Stimulated activated naive CD4-positive, alpha-beta T cell (primary cell): ENCODE results near the gene CDH12.

Experiments
- DNase-seq, 6 experiments: peaks; one replicate each; lab custom pipeline; 2025; lab: John Stamatoyannopoulos, UW

Gene CDH12

GRCh38 chr5:22764736-22765135 is 88.4 kb downstream of the CDH12 start:
- no peak for DNase-seq

GRCh38 chr5:22757776-22758175 is 95.4 kb downstream of the CDH12 start:
- no peak for DNase-seq

- no peak for DNase-seq
These were observed 99.0 kb downstream of the CDH12 start for GRCh38 chr5:22754155-22754554.

- no peak for DNase-seq
These were observed 101.6 kb downstream of the CDH12 start for GRCh38 chr5:22751536-22751935.

DNA sequence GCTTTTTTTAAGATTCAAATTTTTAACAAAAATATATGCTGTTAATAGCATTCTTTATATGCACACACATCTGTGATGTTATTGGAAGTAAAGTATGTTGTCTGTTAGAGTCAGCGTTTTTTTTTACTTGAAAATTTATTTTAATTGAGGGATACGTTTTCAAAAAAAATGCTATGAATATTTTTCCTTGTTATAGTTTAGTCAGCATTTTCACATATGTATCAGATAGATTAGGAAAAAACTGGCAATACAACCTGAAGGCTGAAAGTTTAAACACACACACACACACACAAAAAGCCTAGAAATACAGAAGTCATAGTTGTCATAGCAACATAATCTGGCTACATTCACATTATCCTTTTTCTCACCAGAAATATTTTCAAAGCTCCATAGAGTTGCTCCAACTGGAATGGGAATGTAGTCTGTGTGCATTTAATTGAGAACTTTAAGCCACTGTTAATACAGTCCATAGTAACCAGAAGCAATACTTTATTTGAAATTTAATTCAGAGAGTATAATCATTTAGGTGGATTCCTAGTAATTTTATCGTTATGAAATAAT is 116.6 kb downstream of the CDH12 start:
- no peak for DNase-seq

DNA sequence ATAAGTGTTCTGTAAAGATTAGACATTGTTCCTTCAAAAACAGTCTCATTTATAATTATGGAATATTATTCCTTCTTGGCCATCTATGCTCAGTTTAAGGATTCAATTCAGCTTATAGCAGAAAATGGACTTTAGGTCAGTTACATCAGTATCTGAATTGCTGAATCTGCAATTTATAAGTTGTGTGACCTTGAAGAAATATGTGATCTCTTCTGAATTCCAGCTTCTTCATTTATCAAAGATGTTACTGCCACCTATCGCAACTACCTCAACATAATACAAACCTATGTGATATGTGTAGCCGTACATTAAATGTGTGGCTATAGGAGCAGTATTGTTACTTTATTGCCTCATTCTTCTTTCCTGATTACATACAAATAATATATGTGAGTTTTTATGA is 118.2 kb downstream of the CDH12 start:
- no peak for DNase-seq

- DNase-seq: no peak
These were observed 124.5 kb downstream of the CDH12 start for GRCh38 chr5:22728610-22729009.

GRCh38 chr5:22722491-22722890 is 130.7 kb downstream of the CDH12 start:
- DNase-seq: no peak

DNA sequence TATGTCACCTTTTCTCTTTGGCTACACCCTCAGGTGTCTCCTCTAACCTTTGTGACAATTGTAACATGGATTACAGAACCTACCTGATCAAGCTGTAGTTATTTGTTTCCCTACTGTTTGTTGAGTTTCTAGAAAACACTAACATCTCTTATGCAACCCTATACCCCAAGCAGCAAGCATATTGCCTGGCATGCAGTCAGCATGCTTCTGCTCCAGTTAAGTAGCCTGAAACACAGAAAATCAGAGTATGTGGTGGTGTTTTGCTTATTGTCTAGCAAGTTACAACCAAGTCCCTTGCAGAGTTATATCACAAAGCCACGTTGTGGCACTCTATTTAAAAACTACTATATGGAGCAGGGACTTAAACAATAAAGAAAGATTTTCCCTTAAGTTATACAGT is 131.1 kb downstream of the CDH12 start:
- no peak for DNase-seq

DNA sequence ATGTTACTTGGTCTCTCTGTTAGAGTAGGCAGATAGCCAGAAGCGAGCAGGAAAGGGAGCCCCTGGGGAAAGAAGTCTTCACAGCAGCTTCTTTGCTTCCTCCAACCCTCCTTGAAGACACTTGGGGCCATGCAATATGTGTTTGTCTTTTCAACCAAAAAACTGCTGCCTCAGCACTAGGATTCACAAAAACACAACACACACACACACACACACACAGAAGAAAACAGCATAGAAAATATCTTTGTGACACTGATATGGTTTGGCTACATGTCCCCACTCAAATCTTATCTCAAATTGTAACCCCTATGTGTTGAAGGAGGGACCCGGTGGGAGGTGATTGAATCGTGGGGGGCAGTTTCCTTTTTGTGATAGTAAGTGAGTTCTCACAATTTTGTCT is 133.3 kb downstream of the CDH12 start:
- DNase-seq: no peak

DNA sequence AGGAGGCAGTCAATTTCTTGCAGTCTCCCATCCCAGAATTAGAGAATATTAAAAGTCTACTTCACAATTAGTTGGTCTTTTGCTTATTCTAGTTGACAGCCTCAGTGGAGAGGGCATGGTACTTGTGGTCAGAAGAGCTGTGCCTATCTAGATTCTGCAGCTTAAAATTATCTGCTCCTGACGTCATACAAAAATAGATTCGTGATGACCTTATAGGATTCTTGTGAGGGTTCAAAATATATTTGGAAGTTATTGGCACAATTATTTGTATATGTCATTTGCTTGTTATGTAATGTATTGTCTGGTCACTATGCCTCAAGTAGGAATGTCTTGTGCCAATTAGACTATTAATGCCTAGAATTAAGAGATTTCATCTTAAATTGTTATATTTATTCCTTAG is 142.5 kb downstream of the CDH12 start:
- no peak for DNase-seq

DNA sequence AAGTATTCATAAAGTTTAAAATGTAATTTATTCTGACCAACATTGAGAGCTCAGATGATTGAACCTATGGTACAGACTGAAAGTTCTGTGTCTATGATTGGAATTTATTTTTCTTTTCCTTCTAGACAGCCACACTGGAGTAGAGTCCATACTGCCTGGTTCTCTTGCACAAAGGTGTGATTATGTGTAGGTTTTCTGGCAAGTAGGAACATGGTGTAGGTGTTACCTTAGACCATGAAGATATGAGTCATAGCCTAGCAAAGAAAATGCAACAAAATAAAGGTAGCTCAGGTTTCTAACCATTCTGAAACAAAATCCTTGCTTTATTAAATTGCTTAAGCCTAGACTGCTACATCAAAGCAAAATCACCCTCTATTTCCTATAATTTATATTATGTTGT is 143.4 kb downstream of the CDH12 start:
- DNase-seq: no peak

- DNase-seq: no peak
These were observed 144.3 kb downstream of the CDH12 start for GRCh38 chr5:22708770-22709328.

DNA sequence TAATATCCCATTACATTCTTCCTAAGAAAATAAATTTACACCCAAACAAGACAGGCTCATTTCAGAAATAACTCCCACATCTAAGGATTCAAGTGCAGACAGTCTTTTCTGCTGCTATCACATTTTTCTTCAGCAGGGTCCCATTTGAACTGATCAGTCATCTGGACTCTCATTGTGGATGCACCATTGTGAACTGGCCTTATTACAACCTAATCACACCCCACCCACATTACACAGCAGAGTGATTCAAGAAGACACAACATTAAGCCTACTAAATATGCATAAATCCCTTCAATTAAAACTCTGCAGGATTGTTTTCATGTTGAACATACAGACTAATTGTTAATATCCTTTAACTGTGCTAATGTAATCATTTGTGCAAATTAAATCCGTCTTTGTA is 146.2 kb downstream of the CDH12 start:
- no peak for DNase-seq

DNA sequence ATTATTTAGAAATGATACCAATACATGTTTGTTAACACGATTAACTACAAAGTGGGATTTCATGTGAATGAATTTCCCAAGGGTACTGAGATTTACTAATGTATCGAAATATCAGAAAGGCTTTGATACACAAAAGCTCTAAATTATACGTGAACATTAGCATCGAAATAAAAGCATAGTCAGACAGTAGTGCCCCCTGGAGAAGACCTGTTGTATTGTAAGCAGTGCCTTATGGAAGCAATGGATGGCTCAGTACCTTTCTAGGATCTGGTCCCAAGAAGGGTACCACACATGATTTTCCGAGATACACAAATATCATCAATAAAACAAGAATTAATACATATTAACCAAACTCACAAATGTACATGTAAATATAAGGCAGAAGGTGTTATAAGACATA is 153.8 kb downstream of the CDH12 start:
- no peak for DNase-seq

DNA sequence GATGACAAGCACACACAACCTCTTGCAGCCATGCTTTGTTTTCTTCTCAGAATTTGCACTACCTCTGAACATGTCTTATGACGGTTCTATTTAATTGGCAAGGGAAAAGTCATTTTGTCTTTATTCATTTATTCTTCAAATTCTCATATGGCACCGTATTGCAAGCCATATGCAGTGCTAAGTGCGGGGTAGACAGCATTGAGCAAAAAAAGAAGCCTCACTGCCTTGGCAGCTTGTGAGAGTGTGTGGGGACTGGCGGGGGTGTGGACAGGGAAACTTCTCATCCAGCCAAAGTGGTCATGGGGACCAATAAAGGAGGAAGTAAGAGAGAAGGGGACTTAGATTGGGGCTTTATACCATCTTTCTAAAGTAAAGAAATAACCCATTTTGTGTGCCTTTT is 160.0 kb downstream of the CDH12 start:
- DNase-seq: no peak

- no peak for DNase-seq
These were observed 170.1 kb downstream of the CDH12 start for GRCh38 chr5:22683050-22683449.

DNA sequence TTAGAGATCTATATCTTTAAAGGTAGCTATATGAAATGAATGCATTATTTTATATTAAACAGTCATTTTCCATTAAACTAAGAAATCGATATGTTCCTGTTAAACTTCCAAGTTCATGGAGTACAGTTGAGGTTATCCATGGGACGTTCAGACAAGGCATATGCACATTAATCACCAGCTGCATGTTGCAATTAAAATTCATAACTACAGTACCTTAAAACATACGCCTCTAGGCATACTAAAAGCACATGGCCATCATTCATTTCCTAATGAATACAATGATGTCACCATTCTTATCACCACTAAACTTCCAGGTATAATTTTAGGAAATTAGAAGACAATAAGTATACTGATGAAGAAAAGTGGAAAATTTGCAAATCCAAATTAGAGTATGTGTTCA is 174.3 kb downstream of the CDH12 start:
- no peak for DNase-seq

- DNase-seq: no peak
These were observed 180.0 kb downstream of the CDH12 start for GRCh38 chr5:22673131-22673530.

DNA sequence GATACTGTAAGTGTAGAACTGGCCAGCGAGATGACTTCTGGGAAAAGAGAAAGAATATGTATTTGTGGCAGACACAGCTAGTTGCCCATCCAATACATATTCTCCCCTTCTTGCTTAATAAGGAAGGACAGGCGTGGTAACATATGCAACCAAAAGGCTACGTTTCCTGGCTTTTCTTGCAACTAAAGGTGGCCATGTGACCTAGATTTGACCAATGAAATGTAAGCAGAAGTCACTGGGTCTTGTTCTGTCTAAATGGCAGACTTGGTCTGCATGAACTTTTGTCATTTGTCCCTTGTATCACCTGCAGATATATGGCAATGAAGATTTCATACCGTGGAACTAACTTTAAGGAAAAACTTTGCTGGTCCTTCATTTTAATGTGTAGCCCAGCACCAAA is 183.8 kb downstream of the CDH12 start:
- no peak for DNase-seq

DNA sequence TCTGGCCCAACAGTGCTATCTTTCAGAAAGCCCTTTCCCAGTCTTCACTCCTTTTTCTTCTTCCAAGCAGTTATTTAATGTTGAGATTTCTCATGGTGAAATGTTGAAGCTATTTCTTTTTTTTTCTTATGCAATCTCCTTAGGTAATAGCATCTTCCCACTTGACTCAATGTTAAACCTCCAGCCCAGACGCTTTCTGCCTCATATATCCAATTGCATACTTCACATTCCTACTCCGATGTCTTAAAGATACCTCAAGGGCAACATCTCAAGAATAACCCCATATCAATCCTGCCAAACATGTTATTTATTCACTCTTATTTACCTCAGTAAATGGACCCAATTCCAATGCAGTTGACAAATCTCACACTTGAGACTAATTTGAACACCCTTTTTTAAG is 187.3 kb downstream of the CDH12 start:
- DNase-seq: no peak

DNA sequence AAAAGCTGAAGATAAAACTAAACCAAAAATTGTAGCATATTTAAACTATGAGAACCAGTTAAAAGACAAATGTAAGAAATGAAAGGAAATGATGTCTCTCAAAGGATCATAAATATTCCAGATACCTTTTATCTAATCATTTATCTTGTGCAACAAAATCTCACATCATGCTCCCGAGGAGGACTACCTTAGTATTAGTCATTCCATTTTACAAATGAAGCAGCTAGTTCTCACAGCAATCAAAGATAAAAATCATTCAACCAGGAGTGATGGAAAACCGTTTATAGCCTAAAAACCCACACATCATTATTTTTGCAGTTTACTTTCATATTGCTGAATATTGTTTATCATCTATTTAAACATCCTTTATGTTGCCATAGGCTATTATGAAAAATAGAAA is 190.0 kb downstream of the CDH12 start:
- no peak for DNase-seq

- DNase-seq: no peak
These were observed 190.8 kb downstream of the CDH12 start for GRCh38 chr5:22662391-22662790.

DNA sequence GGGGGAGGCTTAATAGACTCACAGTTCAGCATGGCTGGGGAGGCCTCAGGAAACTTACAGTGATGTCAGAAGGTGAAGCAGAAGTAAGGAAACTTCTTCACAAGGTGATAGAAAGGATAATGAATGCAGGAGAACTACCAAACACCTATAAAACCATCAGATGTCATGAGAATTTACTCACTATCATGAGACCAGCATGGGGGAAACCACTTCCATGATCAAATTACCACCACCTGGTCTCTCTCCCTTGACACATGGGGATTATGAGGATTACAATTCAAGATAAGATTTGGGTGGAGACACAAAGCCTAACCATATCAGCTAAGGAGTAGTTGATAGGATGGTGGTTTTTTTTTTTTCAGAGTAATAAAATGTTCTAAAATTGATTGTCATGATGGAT is 201.8 kb downstream of the CDH12 start:
- DNase-seq: no peak

GRCh38 chr5:22650511-22650910 is 202.6 kb downstream of the CDH12 start:
- no peak for DNase-seq
